Body of pancreas (tissue), 4 donors: Measurements from ENCODE around the gene SPG11.

Source experiments
- CTCF ChIP-seq, 7 experiments: fragments of 450-650 bp in 4 of 7; fragments of 200-600 bp in 3 of 7; sonication (generic) in 3 of 7; IDR thresholded peaks; one replicate each; pipeline ENCODE4 v1.5.1; 2016 to 2019; ENCODE audit warnings: antibody characterized with exemption in 7 of 7
- POLR2A ChIP-seq, 3 donors: fragments of 450-650 bp; IDR thresholded peaks; one replicate each; pipeline ENCODE4 v1.6.1; 2016; ENCODE audit warnings: antibody characterized with exemption in 3 of 3, mild to moderate bottlenecking in 2 of 3

- no peak for TF ChIP-seq POLR2A (IDR thresholded peaks at IDR 0.05)
- TF ChIP-seq CTCF (IDR thresholded peaks at IDR 0.05): no peak
Observed at GRCh38 chr15:44705986-44706385, 42.5 kb upstream of the SPG11 start.
